Articular chondrocyte of knee joint (primary cell): ENCODE results near the gene USP46. TPM values are rescaled to one million over a fixed set of nuclear protein-coding genes. Genes with fewer than 3 reads are reported as not detected.

Source experiments
- total RNA-seq: library from RNA; depleted of rRNA; stranded (reverse); fragments of >200 nt; gene quantifications from 2 replicates; pipeline ENCODE4 v1.2.3, GENCODE V29; 2012

The USP46 gene
- 13.3 and 14.5 TPM in 2 replicates for total RNA-seq

DNA sequence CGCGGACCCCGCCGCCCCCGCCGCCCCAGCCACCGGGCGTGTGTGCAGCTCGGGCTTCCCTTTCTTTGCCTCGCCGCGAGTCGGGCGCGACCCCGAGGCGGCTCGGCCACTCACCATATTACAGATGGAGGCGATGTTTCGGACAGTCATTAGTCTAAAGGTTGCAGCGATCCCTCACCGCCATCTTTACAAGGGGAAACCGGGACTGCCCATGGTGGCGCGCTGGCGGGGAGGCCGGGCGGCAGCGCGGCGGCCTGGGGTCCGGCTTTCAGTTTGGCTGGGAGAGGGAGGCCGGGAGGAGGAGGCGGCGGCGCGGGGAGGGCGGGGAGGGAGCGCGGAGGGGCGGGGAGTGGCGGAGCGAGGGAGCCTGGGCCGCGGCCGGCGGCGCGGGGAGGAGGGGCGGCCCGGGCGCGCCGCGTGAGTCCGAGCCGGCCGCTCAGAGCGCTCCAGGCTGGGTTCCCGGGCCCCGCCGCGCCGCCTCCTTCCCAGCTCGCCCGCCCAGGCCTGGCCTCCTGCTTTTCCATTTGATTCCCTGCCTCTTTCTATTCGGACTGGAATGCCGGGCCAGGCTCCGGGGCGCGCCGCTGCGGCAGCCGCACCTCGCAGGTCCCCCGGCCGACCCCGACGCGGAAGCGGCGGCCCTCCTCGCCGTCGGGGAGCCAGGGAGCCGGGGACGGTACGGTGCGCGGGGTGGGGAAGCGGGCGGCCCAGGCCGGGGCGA is at the start of gene USP46:
Gene USP46, minus strand, starts transcription at position 301 of the 721 bp plus-strand sequence. Its CDS starts 151 bp downstream, at position 150.

Other genes with a start within 250 kb of the USP46 start
- gene ERVMER34-1, start 92.1 kb upstream of the USP46 start, total RNA-seq, result under 0.01 TPM in 1 of 2 replicates, not detected in the other
- 0.11 TPM in 1 of 2 replicates, not detected in the other for gene RASL11B, start 203.0 kb upstream of the USP46 start, total RNA-seq